GM12801 (cell line): ENCODE data around the gene SH2D6.

Experiments
- CTCF ChIP-seq: IDR thresholded peaks from one replicate; pipeline ENCODE4 v1.5.1; 2011; ENCODE audit warnings: control low read depth; ENCODE audit not compliant: insufficient read length; ENCODE audit errors: extremely low read depth

SH2D6 gene

GRCh38 chr2:85380048-85380447 is 38.5 kb upstream of the SH2D6 start:
- no peak for TF ChIP-seq CTCF

- no peak for TF ChIP-seq CTCF
These were observed 34.7 kb upstream of the SH2D6 start for GRCh38 chr2:85383850-85384249.

- no peak for TF ChIP-seq CTCF
These were observed 32.8 kb upstream of the SH2D6 start for GRCh38 chr2:85385746-85386145.

GRCh38 chr2:85387754-85388153 is 30.8 kb upstream of the SH2D6 start:
- no peak for TF ChIP-seq CTCF

GRCh38 chr2:85388878-85389538 is 29.5 kb upstream of the SH2D6 start:
- TF ChIP-seq CTCF, result no peak

GRCh38 chr2:85390941-85391669 is 27.4 kb upstream of the SH2D6 start:
- no peak for TF ChIP-seq CTCF

GRCh38 chr2:85393836-85394235 is 24.7 kb upstream of the SH2D6 start:
- TF ChIP-seq CTCF, result no peak
